ENCODE measurements around the gene EFCAB5. TPM values are rescaled to one million over a fixed set of nuclear protein-coding genes. Genes with fewer than 3 reads are reported as not detected.
A peak's percentile ranks its signal among the peaks of the same experiment; 100 is the strongest.

Gene EFCAB5
- total and polyA plus RNA-seq, 2 experiments from 2014 or later: 0.27 to 0.48 TPM

DNA sequence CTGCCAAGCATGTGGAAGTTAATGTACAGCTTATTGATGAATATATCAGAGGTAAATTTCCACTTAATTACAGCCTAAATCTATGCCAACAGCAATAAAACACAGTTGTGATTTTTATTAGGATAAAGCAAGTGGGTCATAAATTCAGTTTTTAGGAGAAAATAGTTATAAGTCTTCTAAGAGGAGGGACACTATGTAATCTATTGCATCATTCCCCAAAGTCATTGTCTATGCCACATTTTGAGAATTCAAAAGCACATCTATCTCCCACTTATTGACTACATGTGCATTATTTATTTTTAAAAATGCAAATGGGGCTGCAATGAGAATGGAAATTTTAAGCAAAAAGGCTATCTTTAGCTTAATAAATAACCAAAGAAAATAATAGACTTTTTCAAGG is 151.5 kb downstream of the EFCAB5 start:
- Histone ChIP-seq H3K4me3 (no peak overlapping the region), H2AFZ (no peak overlapping the region), H3K27me3 (peaks cover 15% of the 10 kb centered on the region), H3K79me2 (no peaks in the 10 kb centered on the region), H3K27ac (no peak overlapping the region), H3K9me2 (replicated peaks; ENCODE audit: insufficient read depth) (no peaks in the 10 kb centered on the region), H3K36me3 (replicated peaks; ENCODE audit: insufficient read depth, low read depth) (no peaks in the 10 kb centered on the region), H4K20me1 (ENCODE audit: insufficient read depth, poor library complexity, severe bottlenecking) (no peaks in the 10 kb centered on the region), H3K4me1 (ENCODE audit: insufficient read depth) (no peaks in the 10 kb centered on the region), H3K4me2 (no peak overlapping the region), H3K9me3 (ENCODE audit: low read depth) (no peaks in the 10 kb centered on the region)
- DNase-seq (ENCODE audit: low spot score): no peak
- TF ChIP-seq, protein P1, sequence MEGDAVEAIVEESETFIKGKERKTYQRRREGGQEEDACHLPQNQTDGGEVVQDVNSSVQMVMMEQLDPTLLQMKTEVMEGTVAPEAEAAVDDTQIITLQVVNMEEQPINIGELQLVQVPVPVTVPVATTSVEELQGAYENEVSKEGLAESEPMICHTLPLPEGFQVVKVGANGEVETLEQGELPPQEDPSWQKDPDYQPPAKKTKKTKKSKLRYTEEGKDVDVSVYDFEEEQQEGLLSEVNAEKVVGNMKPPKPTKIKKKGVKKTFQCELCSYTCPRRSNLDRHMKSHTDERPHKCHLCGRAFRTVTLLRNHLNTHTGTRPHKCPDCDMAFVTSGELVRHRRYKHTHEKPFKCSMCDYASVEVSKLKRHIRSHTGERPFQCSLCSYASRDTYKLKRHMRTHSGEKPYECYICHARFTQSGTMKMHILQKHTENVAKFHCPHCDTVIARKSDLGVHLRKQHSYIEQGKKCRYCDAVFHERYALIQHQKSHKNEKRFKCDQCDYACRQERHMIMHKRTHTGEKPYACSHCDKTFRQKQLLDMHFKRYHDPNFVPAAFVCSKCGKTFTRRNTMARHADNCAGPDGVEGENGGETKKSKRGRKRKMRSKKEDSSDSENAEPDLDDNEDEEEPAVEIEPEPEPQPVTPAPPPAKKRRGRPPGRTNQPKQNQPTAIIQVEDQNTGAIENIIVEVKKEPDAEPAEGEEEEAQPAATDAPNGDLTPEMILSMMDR (IDR thresholded peaks at IDR 0.05; ENCODE audit: poor library complexity): no peak
- TF ChIP-seq EZH2 (IDR thresholded peaks at IDR 0.05; ENCODE audit: borderline replicate concordance): no peak
- TF ChIP-seq EZH2phosphoT487 (IDR thresholded peaks at IDR 0.05; ENCODE audit: low read depth, severe bottlenecking, unreplicated experiment): no peak

DNA sequence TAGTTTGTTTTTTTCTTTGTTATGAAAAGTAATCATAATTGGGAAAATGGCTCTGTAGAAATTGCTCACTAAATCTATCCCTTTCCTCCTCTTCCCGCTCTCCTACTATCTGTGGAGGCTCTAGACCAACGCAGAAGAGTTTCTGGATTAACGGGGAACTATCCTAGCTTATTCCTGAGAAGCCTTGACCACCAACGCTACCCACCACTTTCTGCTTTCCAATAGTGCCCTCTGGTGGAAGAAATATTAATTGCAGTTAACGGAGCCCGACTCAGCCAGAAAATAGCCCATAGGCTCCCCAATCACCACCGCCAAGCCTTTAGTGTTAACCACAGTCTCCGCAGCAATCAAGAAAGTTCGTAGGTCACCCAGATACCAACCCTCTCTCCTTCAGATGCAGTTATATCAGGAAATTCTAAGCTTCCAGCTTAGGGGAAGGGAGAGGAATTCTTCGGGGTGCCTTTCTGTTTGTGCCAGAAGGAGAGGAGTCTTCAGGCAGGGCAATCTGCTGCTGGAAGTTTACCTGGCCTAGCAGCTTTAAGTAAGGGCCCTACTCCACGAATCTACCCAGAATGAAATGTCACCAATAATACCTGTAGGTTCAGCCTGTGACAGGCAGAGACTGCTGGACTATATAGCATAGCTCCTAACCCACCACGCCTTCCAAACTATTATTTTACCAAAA is 152.2 kb downstream of the EFCAB5 start:
- Histone ChIP-seq H3K79me2 (no peaks in the 10 kb centered on the region), H3K27me3 (peaks cover 15% of the 10 kb centered on the region), H3K9me2 (replicated peaks; ENCODE audit: insufficient read depth) (no peaks in the 10 kb centered on the region), H3K36me3 (replicated peaks; ENCODE audit: insufficient read depth, low read depth) (no peaks in the 10 kb centered on the region), H3K9me3 (ENCODE audit: low read depth) (no peaks in the 10 kb centered on the region), H3K4me1 (ENCODE audit: insufficient read depth) (no peaks in the 10 kb centered on the region), H4K20me1 (ENCODE audit: insufficient read depth, poor library complexity, severe bottlenecking) (no peaks in the 10 kb centered on the region), H3K27ac (no peak overlapping the region), H2AFZ (no peak overlapping the region), H3K4me3 (no peak overlapping the region), H3K4me2 (no peak overlapping the region)
- TF ChIP-seq, protein P1 (IDR thresholded peaks at IDR 0.05; ENCODE audit: poor library complexity): peak; percentile 83
- no peak for TF ChIP-seq EZH2 (IDR thresholded peaks at IDR 0.05; ENCODE audit: borderline replicate concordance)
- WGBS (ENCODE audit: low lambda C conversion rate, missing lambda C conversion rate): 21% methylated on average over 12 of the region's 12 CpGs
- DNase-seq (ENCODE audit: low spot score): peak; percentile 76

DNA sequence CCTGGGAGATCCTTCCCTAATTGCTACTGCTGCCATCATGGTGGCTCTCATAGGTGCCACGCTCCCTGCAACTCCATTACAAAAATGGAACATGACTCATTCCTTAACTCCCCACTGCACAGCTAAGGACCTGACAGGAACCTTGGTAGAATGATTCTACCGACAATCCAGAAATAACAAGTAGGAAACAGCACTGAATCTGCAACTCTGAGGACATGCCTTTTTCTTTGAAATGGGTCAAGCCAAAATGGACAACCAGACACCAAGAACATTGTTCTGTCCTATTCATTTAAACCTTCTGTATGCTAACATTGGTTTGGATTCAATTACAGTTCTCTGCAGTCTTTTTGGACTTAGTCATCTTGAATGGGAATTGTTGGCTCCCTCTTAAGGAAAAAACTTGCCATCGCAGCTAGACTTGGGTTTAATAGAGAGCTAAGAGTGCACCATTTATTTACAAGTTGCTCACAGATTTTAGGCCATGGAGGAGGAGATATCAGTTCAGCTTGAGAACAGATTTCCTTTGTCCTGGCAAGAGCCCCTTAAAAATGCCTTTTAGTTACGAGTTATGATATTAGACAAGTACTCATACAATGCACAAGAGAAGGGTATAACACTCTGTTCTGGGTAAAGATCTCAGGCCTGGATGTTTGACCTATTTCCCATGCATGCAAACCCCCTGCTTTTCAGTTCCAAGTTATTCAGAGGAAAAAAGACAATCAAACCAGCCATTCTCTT is 154.2 kb downstream of the EFCAB5 start:
- peak; percentile 71 for DNase-seq (ENCODE audit: low spot score)
- Histone ChIP-seq H3K4me2 (no peak overlapping the region), H3K4me3 (no peak overlapping the region)

More for the DNA sequence above, 154.2 kb downstream of the EFCAB5 start:
- WGBS (ENCODE audit: low lambda C conversion rate, missing lambda C conversion rate): 58% methylated on average over 4 of the region's 4 CpGs
- H2AFZ ChIP-seq: no peak overlapping the region
- TF ChIP-seq, protein P1 (IDR thresholded peaks at IDR 0.05; ENCODE audit: poor library complexity): peak; percentile 53
- TF ChIP-seq EZH2phosphoT487 (IDR thresholded peaks at IDR 0.05; ENCODE audit: low read depth, severe bottlenecking, unreplicated experiment): no peak
- TF ChIP-seq EZH2 (IDR thresholded peaks at IDR 0.05; ENCODE audit: borderline replicate concordance): no peak
- H4K20me1 ChIP-seq (ENCODE audit: insufficient read depth, poor library complexity, severe bottlenecking): no peaks in the 10 kb centered on the region
- peaks cover 7% of the 10 kb centered on the region for H3K27me3 ChIP-seq
- no peaks in the 10 kb centered on the region for H3K4me1 ChIP-seq (ENCODE audit: insufficient read depth)
- H3K27ac ChIP-seq: no peak overlapping the region
- H3K36me3 ChIP-seq (replicated peaks; ENCODE audit: insufficient read depth, low read depth): no peaks in the 10 kb centered on the region
- no peaks in the 10 kb centered on the region for H3K9me3 ChIP-seq (ENCODE audit: low read depth)
- no peaks in the 10 kb centered on the region for H3K9me2 ChIP-seq (replicated peaks; ENCODE audit: insufficient read depth)
- H3K79me2 ChIP-seq: no peaks in the 10 kb centered on the region
